HCT116 (cell line): ENCODE results near the gene ATG2B. TPM values are rescaled to one million over a fixed set of nuclear protein-coding genes. Genes with fewer than 3 reads are reported as not detected.

ENCODE experiments used
- ATAC-seq: fragments of 200-7000 bp; cut with Tn5 transposase; 2 replicates; pipeline ENCODE4 v1.9.1; 2020; ENCODE audit warnings: mild to moderate bottlenecking, moderate library complexity
- BruUV-seq: library from RNA; stranded (reverse); fragments of 400-500 nt; replicated peaks from 2 replicates; lab custom pipeline; 2021; lab: Mats Ljungman, UMichigan
- CTCF ChIA-PET: fragments of 300-600 bp; sonication (Branson Sonifier 250); formaldehyde crosslinking; loops from one replicate; lab custom pipeline; 2021; ENCODE audit warnings: antibody characterized with exemption; lab: Charles Lee
- POLR2A ChIA-PET: fragments of 300-600, 350-600 bp; sonication (Branson Sonifier 250); formaldehyde crosslinking; loops from one replicate; lab custom pipeline; 2021; ENCODE audit warnings: antibody characterized with exemption; lab: Charles Lee
- RAD21 ChIA-PET, 2 experiments: fragments of 300-600 bp; sonication (Branson Sonifier 250); formaldehyde crosslinking; loops; one replicate each; lab custom pipeline; 2023; ENCODE audit warnings: low total read pairs in 2 of 2; ENCODE audit not compliant: uncharacterized antibody in 2 of 2, unreplicated experiment in 2 of 2, low non-redundant PET in 1 of 2; lab: Charles Lee
- DNase-seq: peaks from one replicate; pipeline ENCODE4 v3.0.0-alpha.2; 2010; ENCODE audit warnings: low read depth, low spot score
- H2AFZ ChIP-seq: fragments of 200-600 bp; shearing (Covaris generic), sonication (generic); 2 replicates; pipeline ENCODE4 v1.6.1; 2017; ENCODE audit warnings: low read depth, mixed run types, mixed read lengths, antibody characterized with exemption, low read length; ENCODE audit not compliant: poor library complexity, severe bottlenecking
- H3K27ac ChIP-seq: 2 replicates; pipeline ENCODE4 v1.5.1; 2012; ENCODE audit warnings: low read depth, low read length
- H3K27me3 ChIP-seq: fragments of 200-600 bp; sonication (generic); 2 replicates; pipeline ENCODE4 v1.6.1; 2016; ENCODE audit warnings: mixed run types, low read length, mixed read lengths; ENCODE audit not compliant: insufficient read depth
- H3K36me3 ChIP-seq, 2 experiments: fragments of 200-500 bp in 1 of 2; fragments of 200-600 bp in 1 of 2; sonication (Bioruptor generic) in 1 of 2; sonication (generic) in 1 of 2; 2 replicates each; pipeline versions ENCODE4 v1.5.1 to v1.6.1; 2014 to 2016; ENCODE audit warnings: low read length in 2 of 2, inconsistent platforms in 1 of 2, mixed read lengths in 1 of 2, mixed run types in 1 of 2; ENCODE audit not compliant: insufficient read depth in 2 of 2, control insufficient read depth in 1 of 2
- H3K4me1 ChIP-seq, 2 experiments: fragments of 200-600 bp in 1 of 2; sonication (generic) in 1 of 2; 2 replicates each; pipeline versions ENCODE4 v1.5.1 to v1.6.1; 2012 to 2017; ENCODE audit warnings: low read length in 2 of 2, inconsistent platforms in 1 of 2, mild to moderate bottlenecking in 1 of 2, mixed read lengths in 1 of 2, mixed run types in 1 of 2, moderate library complexity in 1 of 2; ENCODE audit not compliant: insufficient read depth in 2 of 2, control insufficient read depth in 1 of 2
- H3K4me2 ChIP-seq: fragments of 200-600 bp; sonication (generic); 2 replicates; pipeline ENCODE4 v1.6.1; 2017; ENCODE audit warnings: mixed run types, low read length, mixed read lengths
- H3K4me3 ChIP-seq, 2 experiments: fragments of 200-600 bp in 1 of 2; sonication (generic) in 1 of 2; replicated peaks in 1 of 2; 2 replicates each; pipeline ENCODE4 v1.5.1; 2011 to 2016; ENCODE audit warnings: low read length in 2 of 2, control low read depth in 1 of 2, low read depth in 1 of 2, mild to moderate bottlenecking in 1 of 2, mixed read lengths in 1 of 2, mixed run types in 1 of 2
- H3K79me2 ChIP-seq: fragments of 200-600 bp; sonication (generic); 2 replicates; pipeline ENCODE4 v1.6.1; 2017; ENCODE audit warnings: mild to moderate bottlenecking, mixed run types, low read length, moderate library complexity, mixed read lengths; ENCODE audit not compliant: insufficient read depth
- H3K9ac ChIP-seq: fragments of 200-600 bp; sonication (generic); 2 replicates; pipeline ENCODE4 v1.6.1; 2016; ENCODE audit warnings: low read length, mixed read lengths
- H3K9me2 ChIP-seq: fragments of 200-600 bp; sonication (generic), shearing (Covaris generic); 2 replicates; pipeline ENCODE4 v1.6.1; 2017; ENCODE audit warnings: mixed run types, mild to moderate bottlenecking, moderate library complexity; ENCODE audit not compliant: insufficient read depth
- H3K9me3 ChIP-seq, 2 experiments: fragments of 200-500 bp in 1 of 2; fragments of 200-600 bp in 1 of 2; sonication (Bioruptor generic) in 1 of 2; sonication (generic) in 1 of 2; 2 replicates each; pipeline ENCODE4 v1.6.1; 2014 to 2017; ENCODE audit warnings: low read length in 2 of 2, mixed read lengths in 2 of 2, inconsistent platforms in 1 of 2, low read depth in 1 of 2, mild to moderate bottlenecking in 1 of 2, mixed run types in 1 of 2, moderate library complexity in 1 of 2; ENCODE audit not compliant: control insufficient read depth in 1 of 2, insufficient read depth in 1 of 2
- H4K20me1 ChIP-seq: fragments of 200-600 bp; sonication (generic), shearing (Covaris generic); 2 replicates; pipeline ENCODE4 v1.6.1; 2017; ENCODE audit warnings: mixed run types, mild to moderate bottlenecking, moderate library complexity; ENCODE audit not compliant: insufficient read depth
- ATF3 ChIP-seq: IDR thresholded peaks from 2 replicates; pipeline ENCODE4 v1.6.1; 2012
- CBX3 ChIP-seq: IDR thresholded peaks from 2 replicates; pipeline ENCODE4 v1.6.1; 2012; ENCODE audit warnings: low read depth
- CTCF ChIP-seq, 3 experiments: fragments of 200-600 bp in 1 of 3; sonication (generic) in 1 of 3; IDR thresholded peaks in 2 of 3; conservative IDR thresholded peaks in 1 of 3; 2 replicates each; pipeline ENCODE4 v1.5.1; 2012 to 2017; ENCODE audit warnings: low read depth in 2 of 3, low read length in 2 of 3, antibody characterized with exemption in 1 of 3, borderline replicate concordance in 1 of 3, control low read depth in 1 of 3, mild to moderate bottlenecking in 1 of 3, mixed read lengths in 1 of 3, mixed run types in 1 of 3, moderate library complexity in 1 of 3; ENCODE audit not compliant: insufficient read depth in 1 of 3
- POLR2A ChIP-seq: IDR thresholded peaks from 2 replicates; pipeline ENCODE4 v1.7.0; 2011; ENCODE audit warnings: borderline replicate concordance; ENCODE audit not compliant: insufficient read depth, insufficient read length; ENCODE audit errors: extremely low read depth
- SRF ChIP-seq: IDR thresholded peaks from 2 replicates; pipeline ENCODE4 v1.6.1; 2012; ENCODE audit warnings: low read depth
- YY1 ChIP-seq: IDR thresholded peaks from 2 replicates; pipeline ENCODE4 v1.6.1; 2011; ENCODE audit warnings: low read length, low read depth, moderate library complexity, mild to moderate bottlenecking; ENCODE audit not compliant: insufficient replicate concordance; ENCODE audit errors: extremely low read depth
- ZNF274 ChIP-seq: fragments of 200-500 bp; sonication (Bioruptor generic); IDR thresholded peaks from 2 replicates; pipeline ENCODE4 v1.6.1; 2014; ENCODE audit warnings: mild to moderate bottlenecking, low read depth, low read length, inconsistent platforms
- intact Hi-C: fragments of 100-400 bp; cut with micrococcal nuclease; formaldehyde crosslinking; loops from 2 replicates; pipeline ENCODE4 v1.10.0; 2022
- total RNA-seq: library from RNA; stranded (reverse); gene quantifications from one replicate; pipeline ENCODE4 v1.2.1, GENCODE V29; 2021; ENCODE audit not compliant: unreplicated experiment
- TF ChIP-seq, protein P1 (sequence below): IDR thresholded peaks from 2 replicates; pipeline ENCODE4 v1.6.1; 2012

The ATG2B gene
- total RNA-seq, 1 experiment from 2014 or later, result 6.4 TPM

GRCh38 chr14:96384053-96384452, 20.9 kb upstream of the ATG2B start:
- no TSS peak for BruUV-seq
- CTCF ChIA-PET, result no interaction called here

More at GRCh38 chr14:96384053-96384452, 20.9 kb upstream of the ATG2B start:
- Histone ChIP-seq H4K20me1 (no peaks in the 10 kb centered on the region), H3K27ac (no peak overlapping the region), H3K4me2 (no peak overlapping the region), H3K79me2 (no peaks in the 10 kb centered on the region), H2AFZ (no peak overlapping the region), H3K27me3 (no peaks in the 10 kb centered on the region), H3K36me3 (0 out of 4 replicates have a peak, but pooled peaks cover 0 to 8% of the 10 kb centered on the region in 2 experiments), H3K9ac (no peak overlapping the region), H3K9me3 (no peaks in the 10 kb centered on the region), H3K9me2 (no peaks in the 10 kb centered on the region)
- DNase-seq, result no peak
- ATAC-seq, result no peak
- ChIA-PET RAD21 (no interaction called here), POLR2A (no interaction called here)
- no peak for TF ChIP-seq CTCF (IDR thresholded peaks at IDR 0.05 in 2 of 3, conservative IDR thresholded peaks at IDR 0.05 in 1 of 3; ENCODE audit: borderline replicate concordance in 1 of 3, insufficient read depth in 1 of 3, low read depth in 2 of 3, low read length in 2 of 3)
- TF ChIP-seq, protein P1, sequence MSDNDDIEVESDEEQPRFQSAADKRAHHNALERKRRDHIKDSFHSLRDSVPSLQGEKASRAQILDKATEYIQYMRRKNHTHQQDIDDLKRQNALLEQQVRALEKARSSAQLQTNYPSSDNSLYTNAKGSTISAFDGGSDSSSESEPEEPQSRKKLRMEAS, result no peak
- TF ChIP-seq ZNF274, result no peak
- TF ChIP-seq YY1, result no peak
- TF ChIP-seq CBX3, result no peak
- TF ChIP-seq SRF, result no peak
- TF ChIP-seq ATF3, result no peak
- TF ChIP-seq POLR2A, result no peak
- TF ChIP-seq, all 23 proteins: peak for 0
- H3K4me1 ChIP-seq, result no peaks in the 10 kb centered on the region
- intact Hi-C loops, result no loop called here
- H3K4me3 ChIP-seq, result no peak overlapping the region
